ENCODE results near the gene CERS2. TPM values are rescaled to one million over a fixed set of nuclear protein-coding genes. Genes with fewer than 3 reads are reported as not detected.
A peak's percentile ranks its signal among the peaks of the same experiment; 100 is the strongest.

The CERS2 gene
- total RNA-seq, 6 experiments from 2014 or later: 189 to 305 (median 255) TPM

GRCh38 chr1:150963321-150964163 is 11.1 kb downstream of the CERS2 start:
- no peaks in the 10 kb centered on the region for H3K4me1 Mint-ChIP-seq (ENCODE audit: low read depth)
- no peak overlapping the region for H3K27ac Mint-ChIP-seq
- H3K27me3 Mint-ChIP-seq (ENCODE audit: insufficient read depth): peaks cover 3% of the 10 kb centered on the region
- peaks cover 59% of the 10 kb centered on the region for H3K36me3 Mint-ChIP-seq (ENCODE audit: low read depth)
- no peaks in the 10 kb centered on the region for H3K9me3 Mint-ChIP-seq
- no peak for DNase-seq
- no peak for TF ChIP-seq CTCF (IDR thresholded peaks at IDR 0.05)
- no peak overlapping the region for H3K4me3 Mint-ChIP-seq

DNA sequence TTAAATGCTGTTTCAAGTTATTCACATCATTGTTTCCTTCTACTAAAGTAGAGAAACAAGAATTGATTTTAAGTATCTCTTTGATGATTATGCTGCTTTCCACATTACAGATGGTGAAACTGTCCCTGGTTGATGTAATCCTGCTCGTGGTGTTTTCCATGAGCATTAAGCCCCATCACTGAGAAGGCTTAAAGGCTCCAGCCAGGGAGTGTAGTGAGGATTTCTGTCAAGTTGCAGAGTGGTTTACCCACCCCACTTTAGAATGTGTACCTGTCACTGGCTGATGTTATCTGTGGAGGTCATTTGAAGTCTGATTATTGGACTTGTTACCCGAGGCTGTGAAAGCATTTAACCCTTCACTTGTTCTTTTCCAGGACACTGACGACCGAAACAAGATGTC is 12.9 kb downstream of the CERS2 start:
- H3K36me3 Mint-ChIP-seq (ENCODE audit: low read depth): peaks cover 49% of the 10 kb centered on the region
- no peak for TF ChIP-seq CTCF (IDR thresholded peaks at IDR 0.05)
- H3K9me3 Mint-ChIP-seq: no peaks in the 10 kb centered on the region
- no peak for DNase-seq
- H3K27ac Mint-ChIP-seq: no peak overlapping the region
- peaks cover 3% of the 10 kb centered on the region for H3K27me3 Mint-ChIP-seq (ENCODE audit: insufficient read depth)
- H3K4me3 Mint-ChIP-seq: no peak overlapping the region
- no peaks in the 10 kb centered on the region for H3K4me1 Mint-ChIP-seq (ENCODE audit: low read depth)

- Mint-ChIP-seq H3K36me3 (ENCODE audit: low read depth) (peaks cover 41% of the 10 kb centered on the region), H3K4me1 (ENCODE audit: low read depth) (no peaks in the 10 kb centered on the region), H3K27me3 (ENCODE audit: insufficient read depth) (no peaks in the 10 kb centered on the region; the same call in 1 of the 2 replicates), H3K27ac (peak overlapping the region; percentile 30; the same call in 1 of the 2 replicates), H3K4me3 (no peak overlapping the region), H3K9me3 (no peaks in the 10 kb centered on the region)
- TF ChIP-seq CTCF (IDR thresholded peaks at IDR 0.05): no peak
- DNase-seq: no peak
These were observed 14.0 kb downstream of the CERS2 start for GRCh38 chr1:150960646-150961045.

- H3K27ac Mint-ChIP-seq: no peak overlapping the region
- peaks cover 34% of the 10 kb centered on the region for H3K36me3 Mint-ChIP-seq (ENCODE audit: low read depth)
- H3K27me3 Mint-ChIP-seq (ENCODE audit: insufficient read depth): peaks cover 2% of the 10 kb centered on the region; the same call in 1 of the 2 replicates
These were observed 17.0 kb downstream of the CERS2 start for GRCh38 chr1:150957666-150958065.

GRCh38 chr1:150955280-150955679 is 19.4 kb downstream of the CERS2 start:
- no peaks in the 10 kb centered on the region for H3K4me1 Mint-ChIP-seq (ENCODE audit: low read depth)
- H3K4me3 Mint-ChIP-seq: no peak overlapping the region
- no peak for TF ChIP-seq CTCF (IDR thresholded peaks at IDR 0.05)
- H3K27me3 Mint-ChIP-seq (ENCODE audit: insufficient read depth): peaks cover 2% of the 10 kb centered on the region
- no peak for DNase-seq
- H3K9me3 Mint-ChIP-seq: no peaks in the 10 kb centered on the region
- H3K27ac Mint-ChIP-seq: no peak overlapping the region
- peaks cover 42% of the 10 kb centered on the region for H3K36me3 Mint-ChIP-seq (ENCODE audit: low read depth)

More at GRCh38 chr1:150957666-150958065, 17.0 kb downstream of the CERS2 start:
- no peak for DNase-seq
- Mint-ChIP-seq H3K4me1 (ENCODE audit: low read depth) (no peaks in the 10 kb centered on the region), H3K9me3 (no peaks in the 10 kb centered on the region), H3K4me3 (no peak overlapping the region)
- TF ChIP-seq CTCF (IDR thresholded peaks at IDR 0.05): no peak

Measured in HFFc6 (cell line).